ENCODE measurements around the gene LIN54. TPM values are rescaled to one million over a fixed set of nuclear protein-coding genes. Genes with fewer than 3 reads are reported as not detected.

Gene LIN54
- polyA plus RNA-seq, 1 of the 3 experiments (the other 2 are of a cell fraction): 6.4 TPM

- no peak for TF ChIP-seq GABPA (IDR thresholded peaks at IDR 0.05; ENCODE audit: low read depth)
- TF ChIP-seq FOXJ3 (CRISPR knock-in tag; IDR thresholded peaks at IDR 0.05): no peak
- no peak for TF ChIP-seq USF2 (IDR thresholded peaks at IDR 0.05; ENCODE audit: borderline replicate concordance, low read depth, low read length)
Measured at GRCh38 chr4:82969414-82969813, 41.2 kb downstream of the LIN54 start (continued).

GRCh38 chr4:82968972-82969371, 41.7 kb downstream of the LIN54 start:
- Histone ChIP-seq H3K4me1 (ENCODE audit: control insufficient read depth in 1 of 2, insufficient read depth in 2 of 2, low read depth in 1 of 2, low read length in 1 of 2) (no peaks in the 10 kb centered on the region), H3K27me3 (ENCODE audit: insufficient read depth) (no peaks in the 10 kb centered on the region), H3K4me2 (no peak overlapping the region), H3K79me2 (ENCODE audit: insufficient read depth) (no peaks in the 10 kb centered on the region), H3F3A (replicated peaks; ENCODE audit: insufficient read depth) (no peaks in the 10 kb centered on the region), H3K4me3 (ENCODE audit: low read depth in 2 of 2, low read length in 1 of 2) (no peak overlapping the region), H3K27ac (ENCODE audit: low read depth in 2 of 2, low read length in 1 of 2) (no peak overlapping the region), H3K9me2 (no peaks in the 10 kb centered on the region), H3K36me3 (replicated peaks in 1 of 2; ENCODE audit: control insufficient read depth in 1 of 2, insufficient read depth in 2 of 2, low read length in 1 of 2) (peaks cover 20 to 24% of the 10 kb centered on the region in 2 experiments), H3K9ac (no peak overlapping the region), H3K9me3 (no peaks in the 10 kb centered on the region), H2AFZ (ENCODE audit: low read depth) (no peak overlapping the region), H4K20me1 (ENCODE audit: insufficient read depth) (no peaks in the 10 kb centered on the region)
- 84% methylated on average over 4 of the region's 4 CpGs for WGBS (ENCODE audit: low lambda C conversion rate)
- CTCF ChIA-PET: no interaction called here
- DNase-seq: no peak
- POLR2A ChIA-PET: no interaction called here
- no peak for TF ChIP-seq NFIC (IDR thresholded peaks at IDR 0.05; ENCODE audit: borderline replicate concordance)
- TF ChIP-seq ZBTB33 (IDR thresholded peaks at IDR 0.05; ENCODE audit: borderline replicate concordance, low read depth): no peak
- no peak for TF ChIP-seq CHD2 (IDR thresholded peaks at IDR 0.05; ENCODE audit: low read length, partially characterized antibody)

- no peaks in the 10 kb centered on the region for H3K9me3 ChIP-seq
- 94% methylated on average over 2 of the region's 2 CpGs for WGBS (ENCODE audit: low lambda C conversion rate)
- no peaks in the 10 kb centered on the region for H4K20me1 ChIP-seq (ENCODE audit: insufficient read depth)
- H3K9ac ChIP-seq: no peak overlapping the region
- no peak overlapping the region for H3K4me3 ChIP-seq (ENCODE audit: low read depth in 2 of 2, low read length in 1 of 2)
- ChIA-PET POLR2A (no interaction called here), CTCF (interaction anchor here (1.0 to 1.5 kb wide), 2 partner anchors 8 to 12 kb away, joined by 3 read pairs; no protein-coding TSS in a partner anchor)
- H3K4me1 ChIP-seq (ENCODE audit: control insufficient read depth in 1 of 2, insufficient read depth in 2 of 2, low read depth in 1 of 2, low read length in 1 of 2): no peaks in the 10 kb centered on the region
- H3K9me2 ChIP-seq: no peaks in the 10 kb centered on the region
- peaks cover 20 to 48% of the 10 kb centered on the region in 2 experiments for H3K36me3 ChIP-seq (replicated peaks in 1 of 2; ENCODE audit: control insufficient read depth in 1 of 2, insufficient read depth in 2 of 2, low read length in 1 of 2)
- H3K79me2 ChIP-seq (ENCODE audit: insufficient read depth): peaks cover 6% of the 10 kb centered on the region; the same call in 1 of the 2 replicates
- H3K4me2 ChIP-seq: no peak overlapping the region
- H2AFZ ChIP-seq (ENCODE audit: low read depth): no peak overlapping the region
- DNase-seq: no peak
- no peaks in the 10 kb centered on the region for H3K27me3 ChIP-seq (ENCODE audit: insufficient read depth)
- peaks cover 12% of the 10 kb centered on the region for H3F3A ChIP-seq (replicated peaks; ENCODE audit: insufficient read depth)
- H3K27ac ChIP-seq (ENCODE audit: low read depth in 2 of 2, low read length in 1 of 2): no peak overlapping the region
- TF ChIP-seq RAD21 (IDR thresholded peaks at IDR 0.05; ENCODE audit: low read length) (no peak), RFX5 (IDR thresholded peaks at IDR 0.05; ENCODE audit: low read length) (no peak)
Measured at GRCh38 chr4:82965763-82966162, 44.9 kb downstream of the LIN54 start.
